Measurements from ENCODE around the gene MED13L. TPM values are rescaled to one million over a fixed set of nuclear protein-coding genes. Genes with fewer than 3 reads are reported as not detected.

The MED13L gene
- total RNA-seq, 1 experiment from 2014 or later = 80.5 TPM

GRCh38 chr12:116259800-116260577 is 17.5 kb downstream of the MED13L start (continued):
- TF ChIP-seq ZNF281 (CRISPR knock-in tag; IDR thresholded peaks at IDR 0.05) = no peak

- peaks cover 4% of the 10 kb centered on the region for H3K9me3 Mint-ChIP-seq
- H3K36me3 Mint-ChIP-seq = peaks cover 4% of the 10 kb centered on the region
- TF ChIP-seq PRDM15 (CRISPR knock-in tag; IDR thresholded peaks at IDR 0.05) (no peak), CDX4 (CRISPR knock-in tag; IDR thresholded peaks at IDR 0.05; ENCODE audit: borderline replicate concordance) (no peak), CREM (CRISPR knock-in tag; IDR thresholded peaks at IDR 0.05) (no peak), ERG (CRISPR knock-in tag; IDR thresholded peaks at IDR 0.05) (no peak), SMAD4 (CRISPR knock-in tag; IDR thresholded peaks at IDR 0.05) (no peak), RELA (CRISPR knock-in tag; IDR thresholded peaks at IDR 0.05; ENCODE audit: borderline replicate concordance) (no peak)
- POLR2A ChIA-PET = no interaction called here
- no peak overlapping the region for H3K4me3 Mint-ChIP-seq
- ATAC-seq (no peak), DNase-seq (ENCODE audit: low spot score) (no peak)
- H3K4me1 Mint-ChIP-seq = peaks cover 55% of the 10 kb centered on the region
- no peak overlapping the region for H3K27ac Mint-ChIP-seq
- no peaks in the 10 kb centered on the region for H3K27me3 Mint-ChIP-seq (ENCODE audit: low read depth)
- CTCF ChIA-PET = no interaction called here
Measured at GRCh38 chr12:116257826-116258225, 19.7 kb downstream of the MED13L start.

- POLR2A ChIA-PET = no interaction called here
- H3K27ac Mint-ChIP-seq = peak overlapping the region; percentile 94
- TF ChIP-seq IRF1 (CRISPR knock-in tag; IDR thresholded peaks at IDR 0.05) = no peak
- TF ChIP-seq ZNF425 (CRISPR knock-in tag; conservative IDR thresholded peaks at IDR 0.05) = no peak
- no peak for TF ChIP-seq ERG (CRISPR knock-in tag; IDR thresholded peaks at IDR 0.05)
- TF ChIP-seq PREB (CRISPR knock-in tag; IDR thresholded peaks at IDR 0.05; ENCODE audit: borderline replicate concordance) = no peak
- no peak for TF ChIP-seq HMGXB4 (CRISPR knock-in tag; IDR thresholded peaks at IDR 0.05)
- no peak for TF ChIP-seq E2F1 (CRISPR knock-in tag; IDR thresholded peaks at IDR 0.05)
Measured at GRCh38 chr12:116257215-116257614, 20.3 kb downstream of the MED13L start.

More at GRCh38 chr12:116257215-116257614, 20.3 kb downstream of the MED13L start:
- Mint-ChIP-seq H3K27me3 (ENCODE audit: low read depth) (no peaks in the 10 kb centered on the region), H3K9me3 (peaks cover 10% of the 10 kb centered on the region), H3K4me3 (no peak overlapping the region), H3K4me1 (peaks cover 52% of the 10 kb centered on the region), H3K36me3 (peaks cover 8% of the 10 kb centered on the region)
- ATAC-seq (peak; percentile 75), DNase-seq (ENCODE audit: low spot score) (no peak)
- CTCF ChIA-PET = interaction anchor here (0.7 kb wide), 1 partner anchor 204 kb away, joined by 3 read pairs; no protein-coding TSS in a partner anchor

Data from WTC11 (cell line).